HG03432 (cell line): Measurements from ENCODE around the gene ST6GALNAC3.
"Not testable (repeated sequence)": the region's sequence is repeated elsewhere in the genome, so short reads cannot be mapped to it uniquely, and the experiment has no call there.

Source experiments
- ATAC-seq: cut with Tn5 transposase; IDR thresholded peaks from one replicate; pipeline ENCODE4 v1.9.1; 2021; ENCODE audit warnings: mild to moderate bottlenecking, moderate library complexity; ENCODE audit not compliant: unreplicated experiment

The ST6GALNAC3 gene

GRCh38 chr1:76074321-76075187 is at the start of gene ST6GALNAC3:
Gene ST6GALNAC3, plus strand, starts transcription at chr1:76074746.
- peak; percentile 92 for ATAC-seq

- no peak for ATAC-seq
These were observed 47.2 kb upstream of the ST6GALNAC3 start for GRCh38 chr1:76027341-76027740.

- ATAC-seq, result no peak
These were observed 45.2 kb upstream of the ST6GALNAC3 start for GRCh38 chr1:76029331-76029730.

DNA sequence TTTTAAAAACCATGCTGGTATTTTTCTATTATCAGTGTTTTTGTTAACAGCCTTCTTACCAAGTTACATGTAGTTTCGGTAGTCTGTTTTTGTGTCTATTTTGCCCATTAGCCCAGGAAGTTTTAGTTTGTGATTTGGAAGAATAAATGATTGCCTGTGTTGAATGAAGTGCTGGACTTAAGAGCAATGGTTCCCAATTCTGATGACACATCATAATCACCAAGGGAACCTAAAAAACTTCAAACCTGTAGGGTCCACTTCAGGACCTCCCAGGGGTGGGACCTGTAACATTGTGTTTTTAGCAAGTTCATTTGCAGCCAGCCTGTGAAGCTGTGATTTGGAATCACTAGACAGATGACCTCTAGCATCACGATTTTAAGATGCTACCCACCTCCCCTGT is 43.0 kb upstream of the ST6GALNAC3 start:
- ATAC-seq, result no peak

GRCh38 chr1:76033800-76034475 is 40.6 kb upstream of the ST6GALNAC3 start:
- ATAC-seq, result no peak

GRCh38 chr1:76035053-76035452 is 39.5 kb upstream of the ST6GALNAC3 start:
- no peak for ATAC-seq

GRCh38 chr1:76037324-76037723 is 37.2 kb upstream of the ST6GALNAC3 start:
- no peak for ATAC-seq

DNA sequence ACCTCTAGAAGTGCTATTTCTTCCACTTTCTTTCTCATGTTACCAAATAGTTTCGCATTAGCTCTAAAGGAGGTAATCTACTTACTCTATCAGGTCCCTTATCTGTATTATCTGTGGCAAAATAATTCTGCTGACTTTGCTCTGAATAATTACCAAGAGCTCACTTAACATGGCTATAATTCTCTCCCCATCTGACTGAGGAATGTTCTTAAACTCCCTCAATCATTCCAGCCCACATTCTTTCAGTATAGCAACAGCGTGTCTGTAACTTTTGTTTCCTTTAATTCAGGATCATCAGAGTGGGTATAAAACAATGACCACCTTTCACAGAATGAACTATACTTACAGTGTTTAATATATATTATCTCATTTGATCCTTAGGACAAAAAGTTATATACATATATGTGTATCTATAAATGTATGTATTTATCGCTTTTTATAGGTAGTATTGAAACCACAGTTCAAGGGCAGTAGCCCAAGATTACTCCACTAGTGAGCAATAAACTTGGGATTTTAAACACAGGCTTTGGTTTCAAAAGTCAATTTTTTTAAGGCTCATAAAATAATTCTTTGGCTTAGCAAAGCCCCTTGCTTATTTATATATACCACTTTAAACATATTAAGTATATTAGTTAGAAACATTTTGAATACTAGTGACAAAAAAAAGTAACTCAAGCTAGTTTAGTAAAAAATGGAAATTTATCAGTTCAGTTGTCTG is 36.1 kb upstream of the ST6GALNAC3 start:
- ATAC-seq, result no peak

DNA sequence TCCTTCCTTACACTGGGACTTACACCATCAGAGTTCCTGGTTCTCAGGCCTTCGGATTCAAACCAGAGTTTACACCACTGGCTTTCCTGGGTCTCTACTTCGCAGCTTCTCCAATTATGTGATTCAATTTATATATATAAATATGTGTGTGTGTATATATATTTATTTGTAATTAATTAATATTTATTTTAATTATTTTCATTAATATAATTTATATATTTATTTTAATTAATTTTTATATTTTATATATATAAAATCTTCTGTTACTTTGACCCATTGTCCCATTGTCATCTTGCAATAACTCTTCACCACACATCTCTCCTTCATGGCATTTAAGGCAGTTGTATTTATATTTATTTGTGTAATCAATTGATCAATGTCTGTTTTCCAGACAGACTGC is 28.4 kb upstream of the ST6GALNAC3 start:
- no peak for ATAC-seq

DNA sequence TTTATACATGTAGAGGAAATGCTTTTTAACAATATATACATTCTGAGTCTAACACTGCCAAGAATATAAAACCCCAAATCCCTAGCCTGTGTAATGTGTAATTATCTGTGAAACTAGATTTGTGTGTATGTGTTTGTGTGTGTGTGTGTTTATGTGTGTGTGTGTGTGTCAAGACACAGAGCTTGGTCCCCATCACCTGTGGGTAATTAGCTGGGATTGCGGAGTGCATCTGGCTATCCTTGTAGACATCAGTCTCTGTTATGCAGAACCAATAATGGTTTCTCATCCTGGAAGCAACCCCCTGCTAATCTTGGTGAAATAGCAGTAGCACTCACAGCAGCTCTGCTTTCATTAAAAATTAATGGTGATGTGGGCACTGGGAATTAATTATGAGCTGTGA is 26.3 kb upstream of the ST6GALNAC3 start:
- no peak for ATAC-seq

GRCh38 chr1:76048926-76049325 is 25.6 kb upstream of the ST6GALNAC3 start:
- no peak for ATAC-seq

DNA sequence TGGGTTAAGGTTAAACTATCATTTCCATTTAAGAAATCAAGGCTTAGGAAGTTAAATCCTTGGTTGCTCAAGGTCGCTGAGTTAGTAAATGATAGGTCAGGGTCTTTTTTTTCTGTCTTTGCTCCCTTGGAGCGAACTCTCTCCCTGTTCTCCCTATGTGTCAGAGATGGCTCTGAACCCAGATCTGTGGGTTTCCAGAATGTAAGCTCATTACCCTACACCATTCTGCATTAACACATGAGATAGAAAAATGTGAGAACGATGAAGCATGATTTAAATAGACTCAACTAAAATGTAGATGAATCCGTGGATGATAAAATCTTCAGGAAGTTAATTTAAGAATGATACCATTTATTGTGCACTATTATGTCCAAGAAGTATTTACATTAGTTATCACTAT is 25.0 kb upstream of the ST6GALNAC3 start:
- no peak for ATAC-seq

DNA sequence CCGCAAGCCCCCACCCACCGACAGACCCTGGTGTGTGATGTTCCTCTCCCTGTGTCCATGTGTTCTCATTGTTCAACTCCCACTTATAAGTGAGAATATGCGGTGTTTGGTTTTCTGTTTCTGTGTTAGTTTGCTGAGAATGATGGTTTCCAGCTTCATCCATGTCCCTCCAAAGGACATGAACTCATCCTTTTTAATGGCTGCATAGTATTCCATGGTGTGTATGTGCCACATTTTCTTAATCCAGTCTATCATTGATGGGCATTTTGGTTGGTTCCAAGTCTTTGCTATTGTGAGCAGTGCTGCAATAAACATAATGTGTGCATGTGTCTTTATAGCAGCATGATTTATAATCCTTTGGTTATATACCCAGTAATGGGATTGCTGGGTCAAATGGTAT is 24.5 kb upstream of the ST6GALNAC3 start:
- not testable (repeated sequence) for ATAC-seq

DNA sequence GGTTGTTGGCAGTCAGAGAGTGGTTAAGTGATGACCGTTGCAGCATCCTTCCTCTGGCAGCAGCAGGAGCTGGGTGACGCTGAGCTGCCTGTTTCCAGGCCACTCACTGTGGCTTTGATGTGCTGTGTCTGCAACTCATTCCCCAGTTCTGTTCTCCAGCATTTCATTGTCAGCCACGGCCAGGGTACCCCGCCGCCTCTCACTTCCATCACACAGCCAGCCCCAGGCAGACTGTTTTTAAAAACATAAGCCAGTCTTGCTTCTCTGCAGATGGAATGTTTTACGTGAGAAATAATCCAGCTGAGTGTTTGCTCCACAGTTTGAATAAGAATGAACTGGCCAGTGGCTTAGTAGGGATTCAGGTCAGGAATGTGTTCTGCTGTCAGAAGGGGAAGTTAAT is 21.5 kb upstream of the ST6GALNAC3 start:
- no peak for ATAC-seq

GRCh38 chr1:76054359-76054758 is 20.2 kb upstream of the ST6GALNAC3 start:
- ATAC-seq, result no peak

GRCh38 chr1:76055987-76056386 is 18.6 kb upstream of the ST6GALNAC3 start:
- no peak for ATAC-seq

DNA sequence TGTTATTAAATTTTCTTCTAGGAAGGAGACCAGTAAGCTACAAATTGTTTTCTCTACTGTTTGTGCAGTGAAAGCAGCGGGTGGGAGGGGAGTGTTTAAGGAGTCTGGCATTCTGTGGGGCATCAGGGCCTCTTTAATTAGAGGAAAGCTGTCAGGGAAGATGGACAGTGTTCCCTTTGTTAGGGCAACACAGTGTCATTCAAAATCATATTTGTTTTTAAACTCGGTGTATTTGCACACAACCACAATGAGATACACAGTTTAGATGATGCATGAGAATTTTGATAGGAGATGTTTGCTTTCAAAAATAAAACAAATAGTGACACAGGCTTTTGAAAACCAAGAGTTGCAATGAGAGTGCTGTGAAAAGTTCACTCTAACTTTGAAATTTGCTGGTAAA is 15.1 kb upstream of the ST6GALNAC3 start:
- ATAC-seq, result no peak

- ATAC-seq, result no peak
These were observed 9.3 kb upstream of the ST6GALNAC3 start for GRCh38 chr1:76065270-76065669.

DNA sequence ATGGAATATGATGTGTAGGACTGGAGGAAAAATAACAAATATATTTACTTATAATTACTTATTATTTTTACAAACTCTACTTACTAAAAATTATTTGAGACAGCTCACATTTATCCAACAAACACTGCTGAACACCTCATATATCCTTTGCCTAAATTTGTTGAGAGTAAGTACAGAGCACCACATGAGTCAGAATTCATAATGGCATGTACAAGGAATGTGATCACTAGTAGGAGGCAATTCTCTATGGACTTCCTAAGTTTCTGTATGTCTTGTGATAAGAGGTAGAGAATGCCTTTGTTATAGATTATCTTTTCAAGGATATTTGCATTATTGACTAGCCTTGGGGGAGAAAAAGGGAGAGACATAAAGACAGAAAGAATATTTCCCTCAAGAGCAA is 8.2 kb upstream of the ST6GALNAC3 start:
- ATAC-seq, result no peak

GRCh38 chr1:76068542-76068941 is 6.0 kb upstream of the ST6GALNAC3 start:
- no peak for ATAC-seq

DNA sequence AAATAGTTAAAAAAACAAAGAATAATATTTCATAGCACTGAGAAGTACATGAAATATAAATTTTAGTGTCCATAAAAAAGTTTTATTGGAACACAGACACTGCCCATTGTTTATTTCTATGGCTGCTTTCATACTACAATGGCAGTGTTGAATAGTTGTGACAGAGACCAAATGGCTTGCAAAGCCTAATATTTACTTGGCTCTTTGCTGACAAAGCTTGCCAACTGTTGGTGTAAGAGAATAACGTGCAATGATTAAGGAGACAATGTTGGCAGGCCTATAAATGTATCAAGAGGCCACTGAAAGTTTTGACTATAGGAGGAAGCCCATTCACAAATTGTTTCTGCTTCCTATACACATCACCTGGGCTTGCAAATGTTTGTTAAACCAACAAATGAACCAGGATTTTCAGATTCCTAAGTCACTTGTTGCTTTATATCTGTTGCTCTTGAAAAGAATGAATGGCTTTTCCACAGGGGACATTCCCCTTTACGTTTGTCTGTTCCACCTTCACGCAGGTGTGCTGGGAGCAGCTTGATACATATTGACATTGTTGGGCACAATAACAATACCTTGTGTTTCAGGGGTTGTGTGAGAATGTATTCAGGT is 5.5 kb upstream of the ST6GALNAC3 start:
- ATAC-seq, result no peak
